Natural killer cell (primary cell): ENCODE data around the gene FXYD1. TPM values are rescaled to one million over a fixed set of nuclear protein-coding genes. Genes with fewer than 3 reads are reported as not detected.

Experiments used
- ATAC-seq, 3 donors: fragments of 150-1000 bp in 2 of 3; fragments of 200-7000 bp in 1 of 3; cut with Tn5 transposase; 1 replicate in 1 of 3; 2 replicates in 2 of 3; pipeline ENCODE4 v1.10.0; 2021; ENCODE audit warnings: mild to moderate bottlenecking in 2 of 3, moderate library complexity in 2 of 3
- DNase-seq, 2 donors: peaks; one replicate each; pipeline versions ENCODE4 v3.0.0 to v3.0.0-alpha.2; 2013 to 2021; ENCODE audit warnings: mixed read lengths in 1 of 2
- H3K27ac ChIP-seq: one replicate; pipeline ENCODE4 v1.5.1; 2013; ENCODE audit warnings: mild to moderate bottlenecking, low read length
- H3K27me3 ChIP-seq: one replicate; pipeline ENCODE4 v1.6.1; 2013; ENCODE audit warnings: low read length; ENCODE audit not compliant: control insufficient read depth, insufficient read depth
- H3K36me3 ChIP-seq: one replicate; pipeline ENCODE4 v1.6.1; 2013; ENCODE audit warnings: low read length; ENCODE audit not compliant: control insufficient read depth, insufficient read depth
- H3K4me1 ChIP-seq: one replicate; pipeline ENCODE4 v1.6.1; 2013; ENCODE audit warnings: low read length; ENCODE audit not compliant: control insufficient read depth, insufficient read depth
- H3K4me3 ChIP-seq: one replicate; pipeline ENCODE4 v1.5.1; 2013; ENCODE audit warnings: low read length
- H3K9me3 ChIP-seq: one replicate; pipeline ENCODE4 v1.6.1; 2013; ENCODE audit warnings: low read length; ENCODE audit not compliant: control insufficient read depth, insufficient read depth
- H3K27ac Mint-ChIP-seq, 2 donors: one replicate each; pipeline ENCODE4 v1.8.0; 2022; ENCODE audit warnings: mild to moderate bottlenecking in 2 of 2, mixed read lengths in 2 of 2, moderate library complexity in 1 of 2
- H3K27me3 Mint-ChIP-seq, 2 donors: one replicate each; pipeline ENCODE4 v1.8.0; 2022; ENCODE audit warnings: low read depth in 2 of 2, mixed read lengths in 2 of 2
- H3K36me3 Mint-ChIP-seq: one replicate; pipeline ENCODE4 v1.8.0; 2022; ENCODE audit warnings: mixed read lengths
- H3K4me1 Mint-ChIP-seq, 2 donors: one replicate each; pipeline ENCODE4 v1.8.0; 2022; ENCODE audit warnings: mixed read lengths in 2 of 2
- H3K4me3 Mint-ChIP-seq: one replicate; pipeline ENCODE4 v1.8.0; 2022; ENCODE audit warnings: mild to moderate bottlenecking, moderate library complexity, mixed read lengths
- H3K9me3 Mint-ChIP-seq, 2 donors: one replicate each; pipeline ENCODE4 v1.8.0; 2022; ENCODE audit warnings: mixed read lengths in 2 of 2
- WGBS: methylation state at CpG from one replicate; pipeline ENCODE4 v1.1.7; 2013; ENCODE audit warnings: missing lambda C conversion rate; ENCODE audit not compliant: insufficient coverage; 5-methylcytosine and 5-hydroxymethylcytosine counted together
- intact Hi-C: fragments of 100-400 bp; cut with micrococcal nuclease; formaldehyde crosslinking; loops from one replicate; pipeline ENCODE4 v1.14.2; 2022
- total RNA-seq, 4 donors: library from RNA; stranded (reverse); fragments of 120-200 nt in 1 of 4; gene quantifications; one replicate each; pipeline versions ENCODE4 v1.2.3 to v1.2.4, GENCODE V29; 2013 to 2022
- TF ChIP-seq, protein P1 (sequence below): fragments of 200-600 bp; IDR thresholded peaks from one replicate; pipeline ENCODE4 v1.8.0; 2022; ENCODE audit warnings: antibody characterized with exemption

FXYD1 gene
- total RNA-seq, 3 donors from 2014 or later (not counting 1 experiment from before 2014, with no cell fraction given), result not detected

- H3K9me3 Mint-ChIP-seq, result no peaks in the 10 kb centered on the region
- Histone ChIP-seq H3K36me3 (peaks cover 21% of the 10 kb centered on the region), H3K27me3 (no peaks in the 10 kb centered on the region), H3K9me3 (no peaks in the 10 kb centered on the region), H3K4me3 (peak overlapping the region; percentile 80), H3K4me1 (peaks cover 35% of the 10 kb centered on the region), H3K27ac (peak overlapping the region; percentile 80)
- intact Hi-C loops, result no loop called here
- under 1% methylated on average over 35 of the region's 36 CpGs for WGBS
- peak overlapping the region; percentile 100 for H3K4me3 Mint-ChIP-seq
- DNase-seq, result peak; percentile 63 to 85
- no peaks in the 10 kb centered on the region for H3K27me3 Mint-ChIP-seq
- peaks cover 9% of the 10 kb centered on the region for H3K36me3 Mint-ChIP-seq
- TF ChIP-seq, protein P1, sequence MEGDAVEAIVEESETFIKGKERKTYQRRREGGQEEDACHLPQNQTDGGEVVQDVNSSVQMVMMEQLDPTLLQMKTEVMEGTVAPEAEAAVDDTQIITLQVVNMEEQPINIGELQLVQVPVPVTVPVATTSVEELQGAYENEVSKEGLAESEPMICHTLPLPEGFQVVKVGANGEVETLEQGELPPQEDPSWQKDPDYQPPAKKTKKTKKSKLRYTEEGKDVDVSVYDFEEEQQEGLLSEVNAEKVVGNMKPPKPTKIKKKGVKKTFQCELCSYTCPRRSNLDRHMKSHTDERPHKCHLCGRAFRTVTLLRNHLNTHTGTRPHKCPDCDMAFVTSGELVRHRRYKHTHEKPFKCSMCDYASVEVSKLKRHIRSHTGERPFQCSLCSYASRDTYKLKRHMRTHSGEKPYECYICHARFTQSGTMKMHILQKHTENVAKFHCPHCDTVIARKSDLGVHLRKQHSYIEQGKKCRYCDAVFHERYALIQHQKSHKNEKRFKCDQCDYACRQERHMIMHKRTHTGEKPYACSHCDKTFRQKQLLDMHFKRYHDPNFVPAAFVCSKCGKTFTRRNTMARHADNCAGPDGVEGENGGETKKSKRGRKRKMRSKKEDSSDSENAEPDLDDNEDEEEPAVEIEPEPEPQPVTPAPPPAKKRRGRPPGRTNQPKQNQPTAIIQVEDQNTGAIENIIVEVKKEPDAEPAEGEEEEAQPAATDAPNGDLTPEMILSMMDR, result peak; percentile 74
- ATAC-seq, result peak; percentile 65 to 75 (median 71)
- peak overlapping the region; percentile 90 to 99 for H3K27ac Mint-ChIP-seq
- H3K4me1 Mint-ChIP-seq, result peaks cover 43 to 44% of the 10 kb centered on the region in 2 donors
These were observed 15.3 kb downstream of the FXYD1 start for GRCh38 chr19:35153701-35154524.

- Histone ChIP-seq H3K27me3 (no peaks in the 10 kb centered on the region), H3K9me3 (no peaks in the 10 kb centered on the region), H3K36me3 (peaks cover 29% of the 10 kb centered on the region), H3K27ac (peak within 1 kb of the TSS; percentile 80), H3K4me1 (peaks cover 35% of the 10 kb centered on the region), H3K4me3 (peak within 1 kb of the TSS; percentile 80)
- peaks cover 48% of the 10 kb centered on the region in 2 donors for H3K4me1 Mint-ChIP-seq
- WGBS, result 0% methylated on average over 43 of the region's 49 CpGs
- peak; percentile 63 to 79 for DNase-seq
- peak within 1 kb of the TSS; percentile 90 to 99 for H3K27ac Mint-ChIP-seq
- H3K4me3 Mint-ChIP-seq, result peak within 1 kb of the TSS; percentile 100
- peaks cover 17% of the 10 kb centered on the region for H3K36me3 Mint-ChIP-seq
- intact Hi-C loops, result loop anchor here (5.0 kb wide), 1 partner anchor 113 kb away; the partner anchor contains the start of gene USF2
- H3K9me3 Mint-ChIP-seq, result no peaks in the 10 kb centered on the region
- peak; percentile 74 to 80 (median 75) for ATAC-seq
- TF ChIP-seq, protein P1, result no peak
- no peaks in the 10 kb centered on the region for H3K27me3 Mint-ChIP-seq
These were observed 16.1 kb downstream of the FXYD1 start, which contains the start of gene FXYD5 for GRCh38 chr19:35154525-35155406. Gene FXYD5 (plus strand): TSS chr19:35154735. CDS start chr19:35155551, 816 bp downstream.

DNA sequence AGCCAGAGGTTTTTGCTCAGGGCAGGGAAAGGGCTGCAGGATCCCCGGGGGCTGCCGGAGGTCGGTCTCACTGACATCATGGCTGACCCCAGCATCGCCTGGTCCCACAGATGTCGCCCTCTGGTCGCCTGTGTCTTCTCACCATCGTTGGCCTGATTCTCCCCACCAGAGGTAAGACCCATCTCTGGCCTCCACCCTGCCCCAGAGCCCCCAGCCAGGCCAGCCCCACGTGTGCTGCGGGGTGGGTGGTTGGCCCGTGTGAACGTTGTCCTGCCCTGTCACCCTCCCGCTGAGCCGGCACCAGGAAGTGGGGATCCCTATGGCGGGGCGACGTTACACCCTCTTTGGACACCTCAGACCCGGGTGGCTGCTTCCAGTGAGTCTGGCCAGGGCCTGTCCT lies 16.8 kb downstream of the FXYD1 start:
- Mint-ChIP-seq H3K27ac (peak overlapping the region; percentile 90 to 99), H3K4me1 (peaks cover 48 to 49% of the 10 kb centered on the region in 2 donors), H3K27me3 (no peaks in the 10 kb centered on the region), H3K4me3 (peak overlapping the region; percentile 100), H3K9me3 (no peaks in the 10 kb centered on the region), H3K36me3 (peaks cover 18% of the 10 kb centered on the region)
- DNase-seq, result peak; percentile 34 to 47
- H3K4me3 ChIP-seq, result peak overlapping the region; percentile 80
- ATAC-seq, result peak; percentile 19 to 45 (median 27)
- peaks cover 34% of the 10 kb centered on the region for H3K36me3 ChIP-seq
- no peaks in the 10 kb centered on the region for H3K9me3 ChIP-seq
- H3K4me1 ChIP-seq, result peaks cover 35% of the 10 kb centered on the region
- peak overlapping the region; percentile 80 for H3K27ac ChIP-seq
- under 1% methylated on average over 17 of the region's 17 CpGs for WGBS
- TF ChIP-seq, protein P1, result no peak
- H3K27me3 ChIP-seq, result no peaks in the 10 kb centered on the region
- intact Hi-C loops, result loop anchor here (5.0 kb wide), 1 partner anchor 112 kb away; the partner anchor contains the start of gene USF2
